Liver (tissue), 9 donors: ENCODE measurements around the gene SNCAIP. TPM values are rescaled to one million over a fixed set of nuclear protein-coding genes. Genes with fewer than 3 reads are reported as not detected.

Experiments
- DNase-seq: peaks from one replicate; pipeline ENCODE4 v3.0.0-alpha.2; 2017; ENCODE audit warnings: low spot score
- H3K27ac ChIP-seq, 2 donors: one replicate each; pipeline ENCODE4 v1.7.0; 2013; ENCODE audit warnings: inconsistent platforms in 2 of 2, low read length in 2 of 2, control low read depth in 1 of 2, low read depth in 1 of 2, mild to moderate bottlenecking in 1 of 2
- H3K27me3 ChIP-seq, 4 donors: one replicate each; pipeline versions ENCODE4 v1.6.1 to v1.7.0; 2013; ENCODE audit warnings: low read length in 3 of 4, inconsistent platforms in 1 of 4, mild to moderate bottlenecking in 1 of 4, moderate library complexity in 1 of 4; ENCODE audit not compliant: control insufficient read depth in 4 of 4, insufficient read depth in 4 of 4
- H3K36me3 ChIP-seq, 4 donors: one replicate each; pipeline versions ENCODE4 v1.6.1 to v1.7.0; 2013; ENCODE audit warnings: low read length in 3 of 4, mild to moderate bottlenecking in 3 of 4, low read depth in 1 of 4, moderate library complexity in 1 of 4; ENCODE audit not compliant: control insufficient read depth in 4 of 4, insufficient read depth in 3 of 4
- H3K4me1 ChIP-seq, 4 donors: one replicate each; pipeline versions ENCODE4 v1.6.1 to v1.7.0; 2013; ENCODE audit warnings: low read length in 3 of 4, mild to moderate bottlenecking in 3 of 4, moderate library complexity in 1 of 4; ENCODE audit not compliant: control insufficient read depth in 4 of 4, insufficient read depth in 4 of 4
- H3K4me3 ChIP-seq, 3 donors: one replicate each; pipeline versions ENCODE4 v1.6.1 to v1.7.0; 2013; ENCODE audit warnings: low read length in 3 of 3, control low read depth in 1 of 3, low read depth in 1 of 3, mild to moderate bottlenecking in 1 of 3
- H3K9ac ChIP-seq, 2 donors: one replicate each; pipeline ENCODE4 v1.7.0; 2013; ENCODE audit warnings: low read length in 2 of 2, mild to moderate bottlenecking in 2 of 2, moderate library complexity in 2 of 2, control low read depth in 1 of 2, low read depth in 1 of 2
- H3K9me3 ChIP-seq, 4 donors: one replicate each; pipeline versions ENCODE4 v1.6.1 to v1.7.0; 2013; ENCODE audit warnings: low read length in 3 of 4; ENCODE audit not compliant: control insufficient read depth in 4 of 4
- CTCF ChIP-seq: fragments of 150-350 bp; IDR thresholded peaks from 2 replicates; pipeline ENCODE4 v1.5.1; 2017; ENCODE audit warnings: improper control_type of control experiment, low read depth, low read length; ENCODE audit not compliant: missing input control
- EGR1 ChIP-seq, 2 donors: IDR thresholded peaks; 2 replicates each; pipeline ENCODE4 v1.6.1; 2016 to 2018; ENCODE audit warnings: antibody characterized with exemption in 2 of 2, low read depth in 2 of 2
- FOXA1 ChIP-seq: IDR thresholded peaks from 2 replicates; pipeline ENCODE4 v1.6.1; 2016; ENCODE audit warnings: antibody characterized with exemption
- FOXA2 ChIP-seq: IDR thresholded peaks from 2 replicates; pipeline ENCODE4 v1.6.1; 2016; ENCODE audit warnings: antibody characterized with exemption
- GABPA ChIP-seq, 2 donors: IDR thresholded peaks in 1 of 2; conservative IDR thresholded peaks in 1 of 2; 2 replicates each; pipeline ENCODE4 v1.6.1; 2016; ENCODE audit warnings: antibody characterized with exemption in 2 of 2, mild to moderate bottlenecking in 1 of 2, moderate library complexity in 1 of 2
- HNF4A ChIP-seq, 2 donors: conservative IDR thresholded peaks; 2 replicates each; pipeline ENCODE4 v1.6.1; 2016; ENCODE audit warnings: antibody characterized with exemption in 2 of 2, mild to moderate bottlenecking in 2 of 2
- HNF4G ChIP-seq: IDR thresholded peaks from 2 replicates; pipeline ENCODE4 v1.6.1; 2016; ENCODE audit warnings: antibody characterized with exemption
- JUND ChIP-seq, 2 donors: IDR thresholded peaks; 2 replicates each; pipeline ENCODE4 v1.6.1; 2016; ENCODE audit warnings: antibody characterized with exemption in 2 of 2
- NR2F2 ChIP-seq: IDR thresholded peaks from 2 replicates; pipeline ENCODE4 v1.6.1; 2016; ENCODE audit warnings: antibody characterized with exemption
- RXRA ChIP-seq, 2 donors: IDR thresholded peaks; 2 replicates each; pipeline ENCODE4 v1.6.1; 2017 to 2018; ENCODE audit warnings: antibody characterized with exemption in 2 of 2, mild to moderate bottlenecking in 1 of 2
- SP1 ChIP-seq: IDR thresholded peaks from 2 replicates; pipeline ENCODE4 v1.6.1; 2018; ENCODE audit warnings: antibody characterized with exemption, mild to moderate bottlenecking
- TAF1 ChIP-seq: conservative IDR thresholded peaks from 2 replicates; pipeline ENCODE4 v1.6.1; 2016; ENCODE audit warnings: antibody characterized with exemption, mild to moderate bottlenecking
- YY1 ChIP-seq: IDR thresholded peaks from 2 replicates; pipeline ENCODE4 v1.6.1; 2016; ENCODE audit warnings: antibody characterized with exemption, mild to moderate bottlenecking
- WGBS: extraction: QIAGEN DNeasy Blood & Tissue Kit; methylation state at CpG from one replicate; pipeline ENCODE4 v1.1.7; 2013; 5-methylcytosine and 5-hydroxymethylcytosine counted together
- polyA plus RNA-seq, 2 donors: library from polyadenylated mRNA; stranded (reverse) in 1 of 2; unstranded in 1 of 2; fragments of 200-250 nt in 1 of 2; fragments of >200 nt in 1 of 2; fragmentation: Nextera tagmentation in 1 of 2; extraction: Ambion mirVana in 1 of 2; gene quantifications; one replicate each; pipeline versions ENCODE4 v1.2.1 to v1.2.3, GENCODE V29; 2013 to 2015
- total RNA-seq, 2 donors: library from RNA; depleted of rRNA; stranded (reverse); fragments of >200 nt; gene quantifications; one replicate each; pipeline ENCODE4 v1.2.3, GENCODE V29; 2014
- TF ChIP-seq, protein P1 (sequence below): IDR thresholded peaks from 2 replicates; pipeline ENCODE4 v1.6.1; 2016; ENCODE audit warnings: antibody characterized with exemption
- TF ChIP-seq, protein P2 (sequence below): IDR thresholded peaks from 2 replicates; pipeline ENCODE4 v1.6.1; 2016; ENCODE audit warnings: antibody characterized with exemption, mild to moderate bottlenecking
- TF ChIP-seq, protein P3 (sequence below): IDR thresholded peaks from 2 replicates; pipeline ENCODE4 v1.6.1; 2016; ENCODE audit warnings: antibody characterized with exemption
- donor health status: healthy.
- donor health status: healthy.
- donor health status: healthy.
- donor health status: healthy.
- donor health status: healthy.

The SNCAIP gene
- total and polyA plus RNA-seq, 4 donors = 0.17 to 2.1 (median 0.74) TPM

DNA sequence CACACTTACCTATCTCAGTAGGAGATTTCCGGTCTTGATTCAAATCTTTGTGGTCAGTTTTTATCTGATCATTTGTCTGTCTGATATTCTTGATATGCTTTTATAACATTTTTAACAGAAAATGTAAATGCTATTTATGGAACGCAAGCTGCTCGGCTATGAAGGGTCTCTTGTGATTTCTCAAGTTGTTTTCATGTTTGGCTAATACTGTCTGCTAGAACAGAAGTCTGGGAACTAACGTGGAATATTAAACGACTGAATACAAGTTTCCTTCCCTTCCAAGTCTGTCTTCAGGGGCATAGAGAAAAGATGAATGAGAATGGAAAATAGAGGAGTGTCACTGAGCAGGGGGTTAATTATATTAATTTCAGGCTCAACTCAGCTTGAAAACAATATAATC, 27.6 kb downstream of the SNCAIP start:
- no peak for TF ChIP-seq EGR1 (IDR thresholded peaks at IDR 0.05; ENCODE audit: low read depth in 2 of 2)
- TF ChIP-seq, protein P1, sequence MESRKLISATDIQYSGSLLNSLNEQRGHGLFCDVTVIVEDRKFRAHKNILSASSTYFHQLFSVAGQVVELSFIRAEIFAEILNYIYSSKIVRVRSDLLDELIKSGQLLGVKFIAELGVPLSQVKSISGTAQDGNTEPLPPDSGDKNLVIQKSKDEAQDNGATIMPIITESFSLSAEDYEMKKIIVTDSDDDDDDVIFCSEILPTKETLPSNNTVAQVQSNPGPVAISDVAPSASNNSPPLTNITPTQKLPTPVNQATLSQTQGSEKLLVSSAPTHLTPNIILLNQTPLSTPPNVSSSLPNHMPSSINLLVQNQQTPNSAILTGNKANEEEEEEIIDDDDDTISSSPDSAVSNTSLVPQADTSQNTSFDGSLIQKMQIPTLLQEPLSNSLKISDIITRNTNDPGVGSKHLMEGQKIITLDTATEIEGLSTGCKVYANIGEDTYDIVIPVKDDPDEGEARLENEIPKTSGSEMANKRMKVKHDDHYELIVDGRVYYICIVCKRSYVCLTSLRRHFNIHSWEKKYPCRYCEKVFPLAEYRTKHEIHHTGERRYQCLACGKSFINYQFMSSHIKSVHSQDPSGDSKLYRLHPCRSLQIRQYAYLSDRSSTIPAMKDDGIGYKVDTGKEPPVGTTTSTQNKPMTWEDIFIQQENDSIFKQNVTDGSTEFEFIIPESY = no peak
- no peak for TF ChIP-seq CTCF
- no peak for TF ChIP-seq FOXA1
- no peak for TF ChIP-seq YY1
- TF ChIP-seq, protein P2, sequence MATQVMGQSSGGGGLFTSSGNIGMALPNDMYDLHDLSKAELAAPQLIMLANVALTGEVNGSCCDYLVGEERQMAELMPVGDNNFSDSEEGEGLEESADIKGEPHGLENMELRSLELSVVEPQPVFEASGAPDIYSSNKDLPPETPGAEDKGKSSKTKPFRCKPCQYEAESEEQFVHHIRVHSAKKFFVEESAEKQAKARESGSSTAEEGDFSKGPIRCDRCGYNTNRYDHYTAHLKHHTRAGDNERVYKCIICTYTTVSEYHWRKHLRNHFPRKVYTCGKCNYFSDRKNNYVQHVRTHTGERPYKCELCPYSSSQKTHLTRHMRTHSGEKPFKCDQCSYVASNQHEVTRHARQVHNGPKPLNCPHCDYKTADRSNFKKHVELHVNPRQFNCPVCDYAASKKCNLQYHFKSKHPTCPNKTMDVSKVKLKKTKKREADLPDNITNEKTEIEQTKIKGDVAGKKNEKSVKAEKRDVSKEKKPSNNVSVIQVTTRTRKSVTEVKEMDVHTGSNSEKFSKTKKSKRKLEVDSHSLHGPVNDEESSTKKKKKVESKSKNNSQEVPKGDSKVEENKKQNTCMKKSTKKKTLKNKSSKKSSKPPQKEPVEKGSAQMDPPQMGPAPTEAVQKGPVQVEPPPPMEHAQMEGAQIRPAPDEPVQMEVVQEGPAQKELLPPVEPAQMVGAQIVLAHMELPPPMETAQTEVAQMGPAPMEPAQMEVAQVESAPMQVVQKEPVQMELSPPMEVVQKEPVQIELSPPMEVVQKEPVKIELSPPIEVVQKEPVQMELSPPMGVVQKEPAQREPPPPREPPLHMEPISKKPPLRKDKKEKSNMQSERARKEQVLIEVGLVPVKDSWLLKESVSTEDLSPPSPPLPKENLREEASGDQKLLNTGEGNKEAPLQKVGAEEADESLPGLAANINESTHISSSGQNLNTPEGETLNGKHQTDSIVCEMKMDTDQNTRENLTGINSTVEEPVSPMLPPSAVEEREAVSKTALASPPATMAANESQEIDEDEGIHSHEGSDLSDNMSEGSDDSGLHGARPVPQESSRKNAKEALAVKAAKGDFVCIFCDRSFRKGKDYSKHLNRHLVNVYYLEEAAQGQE = no peak
- no peak for TF ChIP-seq SP1
- no peak for TF ChIP-seq HNF4A (conservative IDR thresholded peaks at IDR 0.05)
- no peak for TF ChIP-seq NR2F2
- TF ChIP-seq TAF1 = no peak
- TF ChIP-seq RXRA (IDR thresholded peaks at IDR 0.05) = no peak
- no peak for TF ChIP-seq FOXA2
- TF ChIP-seq GABPA (IDR thresholded peaks at IDR 0.05 in 1 of 2, conservative IDR thresholded peaks at IDR 0.05 in 1 of 2) = no peak
- no peak for TF ChIP-seq JUND (IDR thresholded peaks at IDR 0.05)
- TF ChIP-seq, protein P3, sequence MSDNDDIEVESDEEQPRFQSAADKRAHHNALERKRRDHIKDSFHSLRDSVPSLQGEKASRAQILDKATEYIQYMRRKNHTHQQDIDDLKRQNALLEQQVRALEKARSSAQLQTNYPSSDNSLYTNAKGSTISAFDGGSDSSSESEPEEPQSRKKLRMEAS = no peak
- no peak for TF ChIP-seq HNF4G
- H3K27ac ChIP-seq = no peak overlapping the region
- H3K9me3 ChIP-seq = no peaks in the 10 kb centered on the region
- no peaks in the 10 kb centered on the region for H3K4me1 ChIP-seq
- H3K9ac ChIP-seq = no peak overlapping the region
- H3K36me3 ChIP-seq = no peaks in the 10 kb centered on the region
- no peaks in the 10 kb centered on the region for H3K27me3 ChIP-seq
- no peak overlapping the region for H3K4me3 ChIP-seq
- DNase-seq = no peak
- 80% methylated on average over 5 of the region's 5 CpGs for WGBS

DNA sequence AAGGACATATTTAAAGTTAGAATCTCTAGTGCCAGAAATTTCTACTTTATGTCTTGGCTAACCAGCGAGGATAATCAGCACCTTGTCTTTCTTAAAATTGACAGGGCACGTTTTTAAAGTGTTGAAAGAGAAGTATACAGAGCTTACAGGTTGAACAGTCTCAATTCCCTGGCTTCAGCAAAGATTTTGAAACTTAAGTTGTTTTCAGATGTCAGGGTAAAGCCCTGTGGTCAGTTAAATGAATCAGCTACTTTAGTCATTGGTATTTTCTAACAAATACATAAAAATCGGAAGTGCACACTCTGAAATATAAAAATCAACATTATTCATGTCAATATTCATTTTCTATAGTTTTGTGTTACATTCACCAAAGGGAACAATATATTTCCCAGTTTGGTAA, 29.1 kb downstream of the SNCAIP start:
- no peak overlapping the region for H3K9ac ChIP-seq
- H3K36me3 ChIP-seq = no peaks in the 10 kb centered on the region
- H3K27ac ChIP-seq = no peak overlapping the region
- no peaks in the 10 kb centered on the region for H3K27me3 ChIP-seq
- TF ChIP-seq HNF4A (conservative IDR thresholded peaks at IDR 0.05) (no peak), RXRA (IDR thresholded peaks at IDR 0.05) (no peak), GABPA (IDR thresholded peaks at IDR 0.05 in 1 of 2, conservative IDR thresholded peaks at IDR 0.05 in 1 of 2) (no peak)
- no peak for DNase-seq
- H3K9me3 ChIP-seq = no peaks in the 10 kb centered on the region
- no peak overlapping the region for H3K4me3 ChIP-seq
- WGBS = 55% methylated on average over 3 of the region's 3 CpGs
- H3K4me1 ChIP-seq = no peaks in the 10 kb centered on the region
